Sigmoid colon (tissue), 7 donors: ENCODE data around the gene SELENOP. TPM values are rescaled to one million over a fixed set of nuclear protein-coding genes. Genes with fewer than 3 reads are reported as not detected.

ENCODE experiments used
- DNase-seq: peaks from one replicate; pipeline ENCODE4 v3.0.0-alpha.2; 2019
- H3K27ac ChIP-seq, 4 donors: fragments of 200-600 bp; sonication (generic); one replicate each; pipeline ENCODE4 v1.5.1; 2016 to 2019; ENCODE audit warnings: mild to moderate bottlenecking in 1 of 4
- H3K27me3 ChIP-seq, 3 donors: fragments of 200-600 bp; sonication (generic); one replicate each; pipeline ENCODE4 v1.5.1; 2019; ENCODE audit warnings: mild to moderate bottlenecking in 1 of 3
- H3K36me3 ChIP-seq, 4 donors: fragments of 200-600 bp; sonication (generic); one replicate each; pipeline ENCODE4 v1.5.1; 2016 to 2019
- H3K4me1 ChIP-seq, 4 donors: fragments of 200-600 bp; sonication (generic); one replicate each; pipeline ENCODE4 v1.5.1; 2017 to 2019
- H3K4me3 ChIP-seq, 4 donors: fragments of 200-600 bp; sonication (generic); one replicate each; pipeline ENCODE4 v1.5.1; 2017 to 2019; ENCODE audit warnings: mild to moderate bottlenecking in 2 of 4, moderate library complexity in 1 of 4
- H3K9me3 ChIP-seq, 4 donors: fragments of 200-600 bp in 3 of 4; sonication (generic) in 3 of 4; one replicate each; pipeline versions ENCODE4 v1.5.1 to v1.6.1; 2013 to 2019
- EP300 ChIP-seq, 4 donors: sonication (generic); formaldehyde crosslinking; IDR thresholded peaks; one replicate each; pipeline ENCODE4 v1.6.1; 2017; ENCODE audit warnings: antibody characterized with exemption in 4 of 4
- POLR2A ChIP-seq, 2 donors: fragments of 450-650 bp; IDR thresholded peaks; one replicate each; pipeline ENCODE4 v1.6.1; 2016; ENCODE audit warnings: antibody characterized with exemption in 2 of 2, mild to moderate bottlenecking in 2 of 2, moderate library complexity in 2 of 2
- POLR2AphosphoS5 ChIP-seq, 4 donors: sonication (generic); formaldehyde crosslinking; IDR thresholded peaks; one replicate each; pipeline ENCODE4 v1.6.1; 2017; ENCODE audit warnings: antibody characterized with exemption in 4 of 4
- WGBS, 2 donors: extraction: QIAGEN DNeasy Blood & Tissue Kit; methylation state at CpG; one replicate each; pipeline ENCODE4 v1.1.7; 2013; 5-methylcytosine and 5-hydroxymethylcytosine counted together
- intact Hi-C: fragments of 100-400 bp; cut with DNase I; formaldehyde crosslinking; loops from one replicate; pipeline ENCODE4 v1.15.1; 2023
- polyA plus RNA-seq, 3 donors: library from polyadenylated mRNA; stranded (reverse); fragments of 200-250 nt; gene quantifications; one replicate each; pipeline ENCODE4 v1.2.3, GENCODE V29; 2013
- total RNA-seq, 4 donors: library from RNA; depleted of rRNA; stranded (reverse); fragments of >200 nt; gene quantifications; one replicate each; pipeline ENCODE4 v1.1.0, GENCODE V29; 2016
- TF ChIP-seq, protein P1 (sequence below), 4 experiments: fragments of 450-650 bp in 3 of 4; fragments of 200-600 bp in 1 of 4; IDR thresholded peaks; one replicate each; pipeline ENCODE4 v1.5.1; 2016 to 2019; ENCODE audit warnings: antibody characterized with exemption in 4 of 4, mild to moderate bottlenecking in 3 of 4, moderate library complexity in 2 of 4
- donor health status: healthy with polysubstance abuse.
- donor health status: Bipolar disorder and iron deficiency.
- donor health status: healthy.

The SELENOP gene
- total and polyA plus RNA-seq, 7 donors, result 261 to 1,116 (median 457) TPM

DNA sequence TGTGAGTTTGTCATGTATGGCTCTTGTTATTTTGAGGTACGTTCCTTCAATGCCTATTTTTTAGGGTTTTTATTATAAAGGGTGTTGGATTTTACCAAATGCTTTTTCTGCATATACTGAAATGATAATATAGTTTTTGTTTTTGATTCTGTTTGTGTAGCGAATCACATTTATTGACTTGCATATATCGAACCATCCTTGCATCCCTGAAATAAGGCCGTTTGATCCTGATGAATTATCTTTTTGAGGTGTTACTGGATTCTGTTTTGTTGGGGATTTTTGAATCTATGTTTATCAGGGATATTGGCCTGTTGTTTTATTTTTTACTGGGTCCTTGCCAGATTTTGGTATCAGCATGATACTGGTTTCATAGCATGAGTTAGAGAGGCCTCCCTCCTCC lies 25.9 kb downstream of the SELENOP start:
- H3K27ac ChIP-seq, result no peak overlapping the region

DNA sequence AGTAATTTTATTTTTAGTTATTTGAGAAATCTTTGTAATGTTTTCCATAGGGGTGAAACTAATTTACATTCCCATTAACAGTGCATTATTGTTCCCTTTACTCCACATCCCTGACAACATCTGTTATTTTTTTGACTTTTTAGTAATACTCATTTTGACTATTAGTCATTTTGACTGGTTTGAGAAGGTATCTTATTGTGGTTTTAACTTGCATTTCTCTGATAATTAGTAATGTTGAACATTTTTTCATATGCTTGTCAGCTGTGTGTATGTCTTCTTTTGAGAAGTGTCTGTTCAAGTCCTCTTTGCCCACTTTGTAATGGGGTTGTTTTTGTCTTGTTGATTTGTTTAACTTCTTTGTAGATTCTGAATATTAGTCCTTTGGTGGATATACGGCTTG lies 27.6 kb downstream of the SELENOP start:
- no peak for DNase-seq
- 92 to 93% methylated on average over 1 of the region's 1 CpG for WGBS, 2 donors
- no peaks in the 10 kb centered on the region for H3K4me1 ChIP-seq
- no peak overlapping the region for H3K27ac ChIP-seq
- H3K36me3 ChIP-seq, result no peaks in the 10 kb centered on the region
- H3K4me3 ChIP-seq, result no peak overlapping the region
- H3K27me3 ChIP-seq, result no peaks in the 10 kb centered on the region
- TF ChIP-seq, protein P1, sequence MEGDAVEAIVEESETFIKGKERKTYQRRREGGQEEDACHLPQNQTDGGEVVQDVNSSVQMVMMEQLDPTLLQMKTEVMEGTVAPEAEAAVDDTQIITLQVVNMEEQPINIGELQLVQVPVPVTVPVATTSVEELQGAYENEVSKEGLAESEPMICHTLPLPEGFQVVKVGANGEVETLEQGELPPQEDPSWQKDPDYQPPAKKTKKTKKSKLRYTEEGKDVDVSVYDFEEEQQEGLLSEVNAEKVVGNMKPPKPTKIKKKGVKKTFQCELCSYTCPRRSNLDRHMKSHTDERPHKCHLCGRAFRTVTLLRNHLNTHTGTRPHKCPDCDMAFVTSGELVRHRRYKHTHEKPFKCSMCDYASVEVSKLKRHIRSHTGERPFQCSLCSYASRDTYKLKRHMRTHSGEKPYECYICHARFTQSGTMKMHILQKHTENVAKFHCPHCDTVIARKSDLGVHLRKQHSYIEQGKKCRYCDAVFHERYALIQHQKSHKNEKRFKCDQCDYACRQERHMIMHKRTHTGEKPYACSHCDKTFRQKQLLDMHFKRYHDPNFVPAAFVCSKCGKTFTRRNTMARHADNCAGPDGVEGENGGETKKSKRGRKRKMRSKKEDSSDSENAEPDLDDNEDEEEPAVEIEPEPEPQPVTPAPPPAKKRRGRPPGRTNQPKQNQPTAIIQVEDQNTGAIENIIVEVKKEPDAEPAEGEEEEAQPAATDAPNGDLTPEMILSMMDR (IDR thresholded peaks at IDR 0.05), result no peak
- TF ChIP-seq POLR2A (IDR thresholded peaks at IDR 0.05) (no peak), POLR2AphosphoS5 (IDR thresholded peaks at IDR 0.05) (no peak), EP300 (IDR thresholded peaks at IDR 0.05) (no peak)
- intact Hi-C loops, result no loop called here
- peaks cover 0 to 8% (median 3%) of the 10 kb centered on the region in 4 donors for H3K9me3 ChIP-seq

More for the DNA sequence above, 25.9 kb downstream of the SELENOP start:
- Histone ChIP-seq H3K9me3 (peaks cover 0 to 8% (median 3%) of the 10 kb centered on the region in 4 donors), H3K27me3 (no peaks in the 10 kb centered on the region), H3K4me1 (no peaks in the 10 kb centered on the region), H3K36me3 (no peaks in the 10 kb centered on the region), H3K4me3 (no peak overlapping the region)
- intact Hi-C loops, result no loop called here
- WGBS, 2 donors, result 94 to 96% methylated on average over 4 of the region's 4 CpGs
- TF ChIP-seq, protein P1 (IDR thresholded peaks at IDR 0.05), result no peak
- no peak for TF ChIP-seq POLR2A (IDR thresholded peaks at IDR 0.05)
- no peak for TF ChIP-seq POLR2AphosphoS5 (IDR thresholded peaks at IDR 0.05)
- TF ChIP-seq EP300 (IDR thresholded peaks at IDR 0.05), result no peak
- DNase-seq, result no peak

GRCh38 chr5:42781584-42781983 lies 30.1 kb downstream of the SELENOP start:
- 9 to 66% methylated on average over 1 of the region's 1 CpG for WGBS, 2 donors
- no peaks in the 10 kb centered on the region for H3K27me3 ChIP-seq
- intact Hi-C loops, result no loop called here
- peaks cover 0 to under 1% (median 0%) of the 10 kb centered on the region in 4 donors for H3K9me3 ChIP-seq
- no peaks in the 10 kb centered on the region for H3K36me3 ChIP-seq
- no peak for DNase-seq
- H3K4me1 ChIP-seq, result no peaks in the 10 kb centered on the region
- TF ChIP-seq EP300 (IDR thresholded peaks at IDR 0.05) (no peak), POLR2A (IDR thresholded peaks at IDR 0.05) (no peak), POLR2AphosphoS5 (IDR thresholded peaks at IDR 0.05) (no peak)
- TF ChIP-seq, protein P1 (IDR thresholded peaks at IDR 0.05), result no peak
- H3K27ac ChIP-seq, result no peak overlapping the region
- H3K4me3 ChIP-seq, result no peak overlapping the region

DNA sequence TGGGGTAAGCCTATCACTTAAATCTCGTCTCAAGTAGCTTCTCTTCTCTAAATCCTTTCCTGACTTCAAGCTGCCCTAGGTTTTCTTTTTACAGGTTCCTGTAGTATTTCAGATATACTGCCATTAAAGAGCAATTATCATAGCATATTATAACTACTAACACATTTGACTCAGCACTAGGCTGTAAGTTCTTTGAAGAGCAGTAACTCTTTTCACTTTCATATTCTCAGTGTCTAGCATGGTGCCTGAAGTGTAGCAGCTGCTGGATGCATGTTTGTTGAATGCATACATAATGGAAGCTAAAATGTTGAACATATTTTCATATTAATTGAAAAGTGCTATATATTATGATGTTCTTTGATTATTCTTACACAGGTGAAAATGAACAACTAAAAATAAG lies 32.6 kb downstream of the SELENOP start:
- 77 to 85% methylated on average over 1 of the region's 1 CpG for WGBS, 2 donors

More for the DNA sequence above, 32.6 kb downstream of the SELENOP start:
- Histone ChIP-seq H3K36me3 (no peaks in the 10 kb centered on the region), H3K4me1 (no peaks in the 10 kb centered on the region), H3K9me3 (no peaks in the 10 kb centered on the region), H3K4me3 (no peak overlapping the region), H3K27me3 (no peaks in the 10 kb centered on the region), H3K27ac (no peak overlapping the region)
- intact Hi-C loops, result no loop called here
- no peak for DNase-seq
- no peak for TF ChIP-seq EP300 (IDR thresholded peaks at IDR 0.05)
- TF ChIP-seq, protein P1 (IDR thresholded peaks at IDR 0.05), result no peak
